Right lobe of liver (tissue), 6 donors: ENCODE data around the gene GALNT7. TPM values are rescaled to one million over a fixed set of nuclear protein-coding genes. Genes with fewer than 3 reads are reported as not detected.

Experiments used
- ATAC-seq, 4 donors: fragments of 200-7000 bp; cut with Tn5 transposase; one replicate each; pipeline ENCODE4 v1.9.1; 2020; ENCODE audit warnings: mild to moderate bottlenecking in 4 of 4, moderate library complexity in 4 of 4
- DNase-seq, 3 donors: peaks; one replicate each; pipeline ENCODE4 v3.0.0-alpha.2; 2020
- H3K27ac ChIP-seq, 3 donors: fragments of 200-600 bp; one replicate each; pipeline ENCODE4 v1.8.0; 2022
- H3K27me3 ChIP-seq, 2 donors: fragments of 200-600 bp; one replicate each; pipeline ENCODE4 v1.8.0; 2022
- H3K36me3 ChIP-seq, 4 donors: fragments of 200-600 bp; sonication (generic) in 1 of 4; one replicate each; pipeline versions ENCODE4 v1.5.1 to v1.8.0; 2017 to 2022; ENCODE audit warnings: control low read depth in 1 of 4
- H3K4me1 ChIP-seq, 4 donors: fragments of 200-600 bp; sonication (generic) in 1 of 4; one replicate each; pipeline versions ENCODE4 v1.5.1 to v1.8.0; 2017 to 2022; ENCODE audit warnings: control low read depth in 1 of 4
- H3K4me3 ChIP-seq, 3 donors: fragments of 200-600 bp; one replicate each; pipeline ENCODE4 v1.8.0; 2022
- H3K9me3 ChIP-seq, 4 donors: fragments of 200-600 bp; sonication (generic) in 1 of 4; one replicate each; pipeline versions ENCODE4 v1.5.1 to v1.8.0; 2017 to 2022; ENCODE audit warnings: control low read depth in 1 of 4
- CTCF ChIP-seq, 4 donors: fragments of 200-600 bp in 3 of 4; fragments of 450-650 bp in 1 of 4; IDR thresholded peaks; one replicate each; pipeline versions ENCODE4 v1.5.1 to v1.8.0; 2016 to 2022; ENCODE audit warnings: antibody characterized with exemption in 4 of 4, mild to moderate bottlenecking in 2 of 4
- POLR2A ChIP-seq: fragments of 450-650 bp; IDR thresholded peaks from one replicate; pipeline ENCODE4 v1.6.1; 2017; ENCODE audit warnings: antibody characterized with exemption, mild to moderate bottlenecking
- WGBS: methylation state at CpG from one replicate; pipeline ENCODE4 v1.1.6; 2018; ENCODE audit warnings: low coverage, low lambda C conversion rate; ENCODE audit not compliant: insufficient coverage; ENCODE audit errors: missing lambda C conversion rate; 5-methylcytosine and 5-hydroxymethylcytosine counted together
- intact Hi-C, 2 donors: fragments of 100-400 bp; cut with DNase I; formaldehyde crosslinking; loops; one replicate each; pipeline versions ENCODE4 v1.11.2 to v1.14.1; 2022
- total RNA-seq, 6 experiments: library from RNA; depleted of rRNA in 2 of 6; stranded (reverse); fragments of >200 nt in 2 of 6; fragmentation: NEBNext Ultra II Directional in 3 of 6; extraction: Animal tissue kit (Norgen Biotek cat#: 25700) in 3 of 6; gene quantifications; one replicate each; pipeline versions ENCODE4 v1.1.0 to v1.2.4, GENCODE V29; 2016 to 2023
- donor health status: DM: no; HTN: yes; CAD: no.
- donor health status: DM: no; HTN: no; CAD: no.
- donor health status: DM: no; HTN: no; CAD: no.
- donor health status: DM: no; HTN: yes; CAD: no.
- donor health status: DM: no; HTN: yes; CAD: no.

GALNT7 gene
- total RNA-seq, 6 experiments from 2014 or later = 0.62 to 2.2 (median 1.4) TPM

GRCh38 chr4:173160871-173161270, 7.7 kb upstream of the GALNT7 start:
- WGBS = 65% methylated on average over 2 of the region's 2 CpGs
- intact Hi-C loops = no loop called here
- H3K9me3 ChIP-seq = no peaks in the 10 kb centered on the region
- no peak for ATAC-seq
- DNase-seq = no peak
- no peak overlapping the region for H3K4me3 ChIP-seq
- H3K4me1 ChIP-seq = no peaks in the 10 kb centered on the region
- H3K27me3 ChIP-seq = no peaks in the 10 kb centered on the region
- TF ChIP-seq CTCF (IDR thresholded peaks at IDR 0.05) (no peak), POLR2A (no peak)
- no peaks in the 10 kb centered on the region for H3K36me3 ChIP-seq
- no peak overlapping the region for H3K27ac ChIP-seq

GRCh38 chr4:173161311-173161710, 7.3 kb upstream of the GALNT7 start:
- no peak for TF ChIP-seq POLR2A
- TF ChIP-seq CTCF (IDR thresholded peaks at IDR 0.05) = no peak
- intact Hi-C loops = no loop called here
- no peak for DNase-seq
- Histone ChIP-seq H3K9me3 (no peaks in the 10 kb centered on the region), H3K27me3 (no peaks in the 10 kb centered on the region), H3K4me1 (no peaks in the 10 kb centered on the region), H3K4me3 (no peak overlapping the region), H3K27ac (no peak overlapping the region), H3K36me3 (no peaks in the 10 kb centered on the region)
- ATAC-seq = no peak

DNA sequence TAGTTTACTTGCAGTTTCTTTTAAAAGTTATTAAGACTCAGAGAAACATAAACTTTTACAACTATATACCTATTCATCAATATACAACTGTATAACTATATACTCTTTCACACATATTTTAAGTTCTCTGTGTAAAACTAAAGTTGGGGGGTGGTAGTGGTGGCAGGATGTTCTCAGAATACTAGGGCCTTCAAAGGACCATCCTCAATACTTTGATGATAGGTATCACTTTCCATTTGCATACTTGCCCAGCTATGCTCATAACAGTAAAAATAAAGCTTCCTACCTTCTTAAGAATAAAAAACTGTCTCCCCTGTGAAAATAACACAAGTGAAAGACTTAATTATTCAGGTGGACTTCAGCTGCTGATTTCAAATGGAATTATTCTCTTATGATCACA, 2.9 kb upstream of the GALNT7 start:
- intact Hi-C loops = no loop called here
- Histone ChIP-seq H3K9me3 (no peaks in the 10 kb centered on the region), H3K4me3 (no peak overlapping the region), H3K36me3 (no peaks in the 10 kb centered on the region), H3K27me3 (no peaks in the 10 kb centered on the region), H3K27ac (no peak overlapping the region), H3K4me1 (peaks cover 0 to 14% (median 0%) of the 10 kb centered on the region in 4 donors)
- TF ChIP-seq POLR2A (no peak), CTCF (IDR thresholded peaks at IDR 0.05) (no peak)
- no peak for DNase-seq
- no peak for ATAC-seq

DNA sequence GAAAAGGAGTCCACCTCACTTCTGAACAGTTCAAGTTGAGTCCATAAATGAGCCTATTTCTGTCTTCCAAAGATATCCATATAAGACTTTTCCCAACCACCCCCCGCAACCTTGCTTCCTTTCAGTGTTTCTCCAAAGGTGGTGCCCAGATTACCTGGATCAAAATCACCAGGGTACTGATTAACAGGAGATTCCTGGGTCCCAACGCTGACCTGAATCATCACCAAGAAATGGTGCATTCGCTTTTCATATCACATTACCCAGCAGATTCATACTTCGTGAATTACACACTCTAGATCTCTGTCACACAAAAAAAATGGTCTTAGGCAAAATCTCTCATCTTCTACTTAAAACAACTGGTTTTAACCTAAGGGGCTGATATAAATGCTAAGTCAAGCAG, 2.1 kb upstream of the GALNT7 start:
- intact Hi-C loops = no loop called here
- DNase-seq (no peak), ATAC-seq (no peak)
- peaks cover 0 to 14% (median 0%) of the 10 kb centered on the region in 4 donors for H3K4me1 ChIP-seq
- H3K27ac ChIP-seq = no peak overlapping the region
- no peaks in the 10 kb centered on the region for H3K27me3 ChIP-seq
- H3K36me3 ChIP-seq = no peaks in the 10 kb centered on the region
- 88% methylated on average over 4 of the region's 4 CpGs for WGBS
- no peak overlapping the region for H3K4me3 ChIP-seq
- H3K9me3 ChIP-seq = no peaks in the 10 kb centered on the region
- no peak for TF ChIP-seq POLR2A

DNA sequence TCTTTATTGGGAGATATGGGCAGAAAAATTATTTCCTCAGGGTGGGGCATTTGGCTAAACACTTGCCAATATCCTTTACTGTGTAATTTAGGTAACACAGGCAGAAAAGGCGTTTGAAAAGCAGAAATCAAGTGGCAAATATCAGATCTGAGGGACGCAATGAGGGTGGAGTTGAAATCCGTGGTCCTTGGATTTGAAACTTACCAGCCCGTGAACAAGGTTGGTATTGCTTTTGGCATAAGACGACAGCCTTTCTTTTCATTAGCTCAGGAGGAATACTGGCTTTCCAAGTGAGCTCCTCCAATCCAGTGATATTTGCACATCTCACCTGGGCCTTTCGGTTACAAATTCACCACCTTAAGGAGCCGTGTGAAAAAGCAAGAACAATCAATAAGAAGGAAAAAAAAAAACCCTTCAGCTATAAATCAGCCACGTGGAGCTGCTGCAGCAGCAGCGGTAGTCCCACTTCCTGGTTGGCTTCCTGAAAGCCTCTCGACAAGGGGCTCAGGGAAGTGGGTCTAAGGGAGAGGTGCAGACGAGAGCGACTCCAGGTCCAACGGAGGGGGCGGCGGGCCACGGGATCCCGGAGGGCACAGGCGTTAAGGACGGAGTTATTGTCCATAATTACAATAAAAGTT, 734 bp upstream of the GALNT7 start:
- peak; percentile 42 to 68 (median 51) for DNase-seq
- peak; percentile 4 to 52 (median 30) for ATAC-seq
- peak overlapping the region; percentile 20 to 79 (median 69) for H3K27ac ChIP-seq
- H3K36me3 ChIP-seq = no peaks in the 10 kb centered on the region
- H3K4me1 ChIP-seq = peaks cover 0 to 14% (median 0%) of the 10 kb centered on the region in 4 donors
- H3K27me3 ChIP-seq = no peaks in the 10 kb centered on the region
- H3K4me3 ChIP-seq = peak overlapping the region; percentile 58 to 65 (median 62)
- intact Hi-C loops = no loop called here
- H3K9me3 ChIP-seq = no peaks in the 10 kb centered on the region
- no peak for TF ChIP-seq POLR2A
- TF ChIP-seq CTCF (IDR thresholded peaks at IDR 0.05) = no peak
- WGBS = 4% methylated on average over 17 of the region's 19 CpGs
